Mammary epithelial cell (primary cell): ENCODE results near the gene SYNDIG1.

Experiments
- EZH2 ChIP-seq: IDR thresholded peaks from 2 replicates; pipeline ENCODE4 v1.6.1; 2012; ENCODE audit warnings: low read length, inconsistent platforms, borderline replicate concordance
- TF ChIP-seq, protein P1 (sequence below), 2 donors: IDR thresholded peaks in 1 of 2; conservative IDR thresholded peaks in 1 of 2; 2 replicates each; pipeline ENCODE4 v1.5.1; 2011 to 2012; ENCODE audit warnings: inconsistent platforms in 2 of 2, low read length in 2 of 2, mild to moderate bottlenecking in 2 of 2, control low read depth in 1 of 2, low read depth in 1 of 2; ENCODE audit not compliant: insufficient read depth in 1 of 2; ENCODE audit errors: extremely low read depth in 1 of 2

DNA sequence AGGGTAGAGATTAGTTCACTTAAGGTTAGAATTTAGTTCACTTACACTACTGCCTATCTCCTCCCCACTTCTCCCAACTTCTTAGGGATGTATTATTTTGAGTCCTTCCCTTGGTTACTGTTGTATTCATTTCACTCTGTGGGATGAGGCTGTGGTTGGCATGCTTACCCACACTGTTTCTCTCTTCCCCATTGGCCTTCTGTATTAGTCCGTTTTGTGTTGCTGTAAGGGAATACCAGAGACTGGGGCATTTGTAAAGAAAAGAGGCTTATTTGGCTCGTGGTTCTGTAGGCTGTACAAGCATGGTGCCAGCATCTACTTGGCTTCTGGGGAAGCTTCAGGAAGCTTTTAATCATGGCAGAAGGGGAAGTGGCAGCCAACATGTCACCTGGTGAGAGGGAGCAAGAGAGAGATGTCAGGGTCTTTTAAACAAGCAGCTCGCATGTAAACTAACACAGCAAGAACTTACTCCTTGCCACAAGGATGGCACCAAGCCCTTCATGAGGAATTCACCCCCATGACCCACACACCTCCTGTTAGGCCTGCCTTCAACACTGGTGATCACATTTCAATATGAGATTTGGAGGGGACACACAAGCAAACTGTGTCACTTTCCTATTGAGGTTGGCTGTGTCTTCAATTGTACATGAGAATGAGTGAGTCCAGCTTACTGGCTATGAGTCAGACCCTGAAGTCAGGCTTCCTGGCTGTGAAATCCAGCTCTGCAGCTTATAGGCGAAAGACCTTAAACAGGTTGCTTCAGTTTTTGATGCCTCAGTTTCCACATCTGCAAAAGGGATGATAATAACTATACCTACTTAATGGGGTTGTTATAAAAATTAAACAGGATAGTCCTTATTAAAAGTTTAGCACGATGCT, 53.3 kb downstream of the SYNDIG1 start:
- TF ChIP-seq EZH2, result no peak
- TF ChIP-seq, protein P1, sequence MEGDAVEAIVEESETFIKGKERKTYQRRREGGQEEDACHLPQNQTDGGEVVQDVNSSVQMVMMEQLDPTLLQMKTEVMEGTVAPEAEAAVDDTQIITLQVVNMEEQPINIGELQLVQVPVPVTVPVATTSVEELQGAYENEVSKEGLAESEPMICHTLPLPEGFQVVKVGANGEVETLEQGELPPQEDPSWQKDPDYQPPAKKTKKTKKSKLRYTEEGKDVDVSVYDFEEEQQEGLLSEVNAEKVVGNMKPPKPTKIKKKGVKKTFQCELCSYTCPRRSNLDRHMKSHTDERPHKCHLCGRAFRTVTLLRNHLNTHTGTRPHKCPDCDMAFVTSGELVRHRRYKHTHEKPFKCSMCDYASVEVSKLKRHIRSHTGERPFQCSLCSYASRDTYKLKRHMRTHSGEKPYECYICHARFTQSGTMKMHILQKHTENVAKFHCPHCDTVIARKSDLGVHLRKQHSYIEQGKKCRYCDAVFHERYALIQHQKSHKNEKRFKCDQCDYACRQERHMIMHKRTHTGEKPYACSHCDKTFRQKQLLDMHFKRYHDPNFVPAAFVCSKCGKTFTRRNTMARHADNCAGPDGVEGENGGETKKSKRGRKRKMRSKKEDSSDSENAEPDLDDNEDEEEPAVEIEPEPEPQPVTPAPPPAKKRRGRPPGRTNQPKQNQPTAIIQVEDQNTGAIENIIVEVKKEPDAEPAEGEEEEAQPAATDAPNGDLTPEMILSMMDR (conservative IDR thresholded peaks at IDR 0.05 in 1 of 2, IDR thresholded peaks at IDR 0.05 in 1 of 2; ENCODE audit: extremely low read depth in 1 of 2, insufficient read depth in 1 of 2, low read depth in 1 of 2, low read length in 2 of 2), result no peak
